ENCODE results near the gene LHFPL5. TPM values are rescaled to one million over a fixed set of nuclear protein-coding genes. Genes with fewer than 3 reads are reported as not detected.

LHFPL5 gene
- total and polyA plus RNA-seq, 2 experiments from 2014 or later: not detected

DNA sequence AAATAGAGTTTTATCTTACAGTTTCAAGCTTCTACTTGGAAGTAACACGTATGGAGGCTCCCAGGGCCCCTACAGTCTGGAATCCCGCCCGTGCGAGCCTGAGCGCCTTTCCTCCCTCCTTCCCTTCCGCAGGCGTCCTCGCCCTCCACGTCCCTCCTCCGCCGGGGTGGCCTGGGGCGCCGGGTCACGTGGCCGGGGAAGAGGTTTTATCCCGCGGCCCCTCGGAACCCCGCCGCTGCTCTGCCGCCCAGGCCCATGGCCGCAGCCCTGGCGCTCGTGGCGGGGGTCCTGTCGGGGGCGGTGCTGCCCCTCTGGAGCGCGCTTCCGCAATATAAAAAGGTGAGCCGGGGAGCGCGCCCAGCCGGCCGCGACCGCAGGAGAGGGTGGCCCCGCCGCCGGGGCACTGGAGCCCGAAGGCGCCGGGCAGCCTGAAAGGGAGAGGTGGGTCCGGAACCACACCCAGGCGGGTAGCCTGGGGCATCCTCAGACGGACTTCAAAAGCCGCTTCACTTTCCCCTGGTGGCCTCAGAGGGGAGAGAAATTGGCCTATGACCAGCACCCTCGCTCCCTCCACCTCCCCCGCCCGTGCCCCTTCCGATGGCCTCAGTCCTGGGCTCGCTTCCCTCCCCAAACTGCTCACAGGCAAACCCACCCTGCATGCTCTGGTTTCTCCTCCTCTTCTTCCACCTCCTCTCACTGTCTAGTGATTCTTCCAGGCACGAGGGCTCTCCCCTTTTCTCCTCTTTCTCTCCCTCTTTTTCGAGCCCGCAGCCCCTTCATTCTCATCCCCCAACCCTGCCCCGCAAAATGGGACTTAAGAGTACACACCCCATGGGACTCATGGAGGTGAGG, 28.6 kb upstream of the LHFPL5 start, which contains the start of gene CLPSL2:
TSS of gene CLPSL2 (plus strand) at position 235 of the 852 bp plus-strand sequence. CDS start at position 256, 21 bp downstream.
- no peaks in the 10 kb centered on the region for H3K79me2 ChIP-seq (ENCODE audit: insufficient read depth)
- peak within 1 kb of the TSS; percentile 15; the same call in 1 of the 2 replicates for H3K9ac ChIP-seq
- H4K20me1 ChIP-seq (ENCODE audit: insufficient read depth): no peaks in the 10 kb centered on the region
- no peaks in the 10 kb centered on the region for H3K9me2 ChIP-seq (ENCODE audit: insufficient read depth)
- peak within 1 kb of the TSS; percentile 64 for H3K4me3 ChIP-seq
- H3K4me2 ChIP-seq (ENCODE audit: unreplicated experiment): peak within 1 kb of the TSS; percentile 67
- 3 to 5% methylated on average over 42 to 56 of the region's 56 CpGs for WGBS, 2 experiments (ENCODE audit: low coverage in 1 of 2, low lambda C conversion rate in 2 of 2, missing lambda C conversion rate in 2 of 2)
- H3K9me3 ChIP-seq (ENCODE audit: low read depth): no peaks in the 10 kb centered on the region
- no peak for TF ChIP-seq EZH2phosphoT487 (IDR thresholded peaks at IDR 0.05; ENCODE audit: insufficient read depth, low read depth)
- TF ChIP-seq EZH2 (IDR thresholded peaks at IDR 0.05; ENCODE audit: insufficient read depth, poor library complexity, severe bottlenecking): no peak
- no peak within 1 kb of the TSS for H3K27ac ChIP-seq
- no peaks in the 10 kb centered on the region for H3F3A ChIP-seq (ENCODE audit: insufficient read depth)
- no peaks in the 10 kb centered on the region for H3K36me3 ChIP-seq (ENCODE audit: low read depth)
- peaks cover 9% of the 10 kb centered on the region for H3K27me3 ChIP-seq (replicated peaks; ENCODE audit: insufficient read depth)
- H3K4me1 ChIP-seq (ENCODE audit: insufficient read depth): no peaks in the 10 kb centered on the region
- H2AFZ ChIP-seq: peak within 1 kb of the TSS; percentile 51
- in situ Hi-C loops (cut with MboI): no loop called here
- peak; percentile 37 for DNase-seq

GRCh38 chr6:35777356-35778102, 27.6 kb upstream of the LHFPL5 start:
- H3K9me2 ChIP-seq (ENCODE audit: insufficient read depth): no peaks in the 10 kb centered on the region
- no peaks in the 10 kb centered on the region for H3K9me3 ChIP-seq (ENCODE audit: low read depth)
- H3F3A ChIP-seq (ENCODE audit: insufficient read depth): no peaks in the 10 kb centered on the region
- no peak overlapping the region for H3K27ac ChIP-seq
- no peaks in the 10 kb centered on the region for H3K36me3 ChIP-seq (ENCODE audit: low read depth)
- no peak for DNase-seq
- 72 to 76% methylated on average over 10 of the region's 10 CpGs for WGBS, 2 experiments (ENCODE audit: low coverage in 1 of 2, low lambda C conversion rate in 2 of 2, missing lambda C conversion rate in 2 of 2)
- H2AFZ ChIP-seq: no peak overlapping the region
- TF ChIP-seq EZH2phosphoT487 (IDR thresholded peaks at IDR 0.05; ENCODE audit: insufficient read depth, low read depth): no peak
- no peak for TF ChIP-seq EZH2 (IDR thresholded peaks at IDR 0.05; ENCODE audit: insufficient read depth, poor library complexity, severe bottlenecking)
- peaks cover 9% of the 10 kb centered on the region for H3K27me3 ChIP-seq (replicated peaks; ENCODE audit: insufficient read depth)
- H3K9ac ChIP-seq: no peak overlapping the region
- no peaks in the 10 kb centered on the region for H4K20me1 ChIP-seq (ENCODE audit: insufficient read depth)
- no peak overlapping the region for H3K4me3 ChIP-seq
- H3K4me1 ChIP-seq (ENCODE audit: insufficient read depth): no peaks in the 10 kb centered on the region
- no peaks in the 10 kb centered on the region for H3K79me2 ChIP-seq (ENCODE audit: insufficient read depth)
- in situ Hi-C loops (cut with MboI): no loop called here
- no peak overlapping the region for H3K4me2 ChIP-seq (ENCODE audit: unreplicated experiment)

GRCh38 chr6:35778437-35778836, 26.7 kb upstream of the LHFPL5 start:
- no peak for DNase-seq
- H3K4me1 ChIP-seq (ENCODE audit: insufficient read depth): no peaks in the 10 kb centered on the region
- no peaks in the 10 kb centered on the region for H3F3A ChIP-seq (ENCODE audit: insufficient read depth)
- H3K27me3 ChIP-seq (replicated peaks; ENCODE audit: insufficient read depth): peaks cover 9% of the 10 kb centered on the region
- no peak overlapping the region for H3K4me3 ChIP-seq
- in situ Hi-C loops (cut with MboI): no loop called here
- no peak overlapping the region for H3K9ac ChIP-seq
- TF ChIP-seq EZH2phosphoT487 (IDR thresholded peaks at IDR 0.05; ENCODE audit: insufficient read depth, low read depth): no peak
- no peaks in the 10 kb centered on the region for H3K36me3 ChIP-seq (ENCODE audit: low read depth)
- WGBS, 2 experiments (ENCODE audit: low coverage in 1 of 2, low lambda C conversion rate in 2 of 2, missing lambda C conversion rate in 2 of 2): 66 to 67% methylated on average over 2 of the region's 2 CpGs
- no peak overlapping the region for H2AFZ ChIP-seq
- H3K4me2 ChIP-seq (ENCODE audit: unreplicated experiment): no peak overlapping the region
- no peaks in the 10 kb centered on the region for H3K9me2 ChIP-seq (ENCODE audit: insufficient read depth)
- H3K27ac ChIP-seq: no peak overlapping the region
- H4K20me1 ChIP-seq (ENCODE audit: insufficient read depth): no peaks in the 10 kb centered on the region
- no peaks in the 10 kb centered on the region for H3K9me3 ChIP-seq (ENCODE audit: low read depth)
- H3K79me2 ChIP-seq (ENCODE audit: insufficient read depth): no peaks in the 10 kb centered on the region

DNA sequence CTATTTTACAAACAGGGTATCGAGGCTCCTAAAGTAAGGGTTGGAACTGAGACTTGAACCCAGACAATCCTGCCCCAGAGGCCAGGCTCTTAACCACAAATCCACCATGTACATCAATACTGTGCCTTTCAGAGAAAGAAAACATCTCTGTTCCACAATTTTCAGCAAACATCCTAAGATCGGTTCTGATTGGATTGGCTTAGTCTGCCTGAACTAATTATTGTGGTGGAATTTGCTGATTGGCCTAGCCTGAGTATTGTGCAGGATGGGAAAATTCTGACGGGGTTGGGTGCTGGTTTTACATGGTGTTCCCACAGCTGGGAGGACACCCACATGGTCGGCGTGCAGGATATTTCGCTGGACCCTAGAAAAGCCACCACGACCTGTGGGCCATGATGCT, 24.4 kb upstream of the LHFPL5 start, which contains the start of gene CLPSL1:
TSS of gene CLPSL1 (plus strand) at position 301 of the 400 bp plus-strand sequence. CDS start at position 393, 92 bp downstream.
- H3K27ac ChIP-seq: no peak within 1 kb of the TSS
- H3K4me3 ChIP-seq: no peak within 1 kb of the TSS
- WGBS, 2 experiments (ENCODE audit: low coverage in 1 of 2, low lambda C conversion rate in 2 of 2, missing lambda C conversion rate in 2 of 2): 78 to 82% methylated on average over 7 of the region's 7 CpGs
- no peaks in the 10 kb centered on the region for H3F3A ChIP-seq (ENCODE audit: insufficient read depth)
- in situ Hi-C loops (cut with MboI): no loop called here
- no peak within 1 kb of the TSS for H2AFZ ChIP-seq
- no peak for DNase-seq
- H3K9me2 ChIP-seq (ENCODE audit: insufficient read depth): no peaks in the 10 kb centered on the region
- H3K9ac ChIP-seq: no peak within 1 kb of the TSS
- no peak for TF ChIP-seq EZH2 (IDR thresholded peaks at IDR 0.05; ENCODE audit: insufficient read depth, poor library complexity, severe bottlenecking)
- TF ChIP-seq EZH2phosphoT487 (IDR thresholded peaks at IDR 0.05; ENCODE audit: insufficient read depth, low read depth): no peak
- no peaks in the 10 kb centered on the region for H3K36me3 ChIP-seq (ENCODE audit: low read depth)
- H3K79me2 ChIP-seq (ENCODE audit: insufficient read depth): no peaks in the 10 kb centered on the region
- H3K27me3 ChIP-seq (replicated peaks; ENCODE audit: insufficient read depth): peaks cover 6% of the 10 kb centered on the region
- H3K9me3 ChIP-seq (ENCODE audit: low read depth): no peaks in the 10 kb centered on the region
- no peaks in the 10 kb centered on the region for H4K20me1 ChIP-seq (ENCODE audit: insufficient read depth)
- H3K4me2 ChIP-seq (ENCODE audit: unreplicated experiment): no peak within 1 kb of the TSS
- H3K4me1 ChIP-seq (ENCODE audit: insufficient read depth): no peaks in the 10 kb centered on the region

Data from GM23248 (cell line).